ENCODE measurements around the gene NEK8. TPM values are rescaled to one million over a fixed set of nuclear protein-coding genes. Genes with fewer than 3 reads are reported as not detected.

The NEK8 gene
- total RNA-seq, 2 experiments from 2014 or later: 14.0 to 17.0 TPM

GRCh38 chr17:28756049-28756804 is 27.6 kb downstream of the NEK8 start:
- TF ChIP-seq EZH2phosphoT487 (IDR thresholded peaks at IDR 0.05; ENCODE audit: borderline replicate concordance, low read depth, low read length) (no peak), CTCF (conservative IDR thresholded peaks at IDR 0.05; ENCODE audit: low read length) (no peak)
- Histone ChIP-seq H3K4me1 (ENCODE audit: insufficient read depth, low read length, poor library complexity, severe bottlenecking) (no peaks in the 10 kb centered on the region), H3K27ac (ENCODE audit: low read depth, low read length, poor library complexity, severe bottlenecking) (no peak overlapping the region), H3K9me3 (ENCODE audit: low read length) (no peaks in the 10 kb centered on the region), H3K79me2 (ENCODE audit: insufficient read depth, low read depth, low read length) (no peaks in the 10 kb centered on the region), H3K4me2 (ENCODE audit: low read length) (no peak overlapping the region), H3K9me2 (ENCODE audit: insufficient read depth, low read length) (no peaks in the 10 kb centered on the region), H2AFZ (ENCODE audit: low read length) (no peak overlapping the region), H3K36me3 (ENCODE audit: insufficient read depth, low read length) (peaks cover 36% of the 10 kb centered on the region), H3K4me3 (ENCODE audit: low read depth, low read length, poor library complexity, severe bottlenecking) (no peak overlapping the region), H4K20me1 (ENCODE audit: insufficient read depth, low read length) (no peaks in the 10 kb centered on the region)
- intact Hi-C loops (cut with micrococcal nuclease; ENCODE audit: unreplicated experiment): no loop called here
- POLR2A ChIA-PET: interaction anchor here (2.2 kb wide), 1 partner anchor 29 kb away, joined by 6 read pairs; no protein-coding TSS in a partner anchor
- CTCF ChIA-PET (ENCODE audit: unreplicated experiment): interaction anchor here (0.6 kb wide), 1 partner anchor 11 kb away, joined by 6 read pairs; no protein-coding TSS in a partner anchor
- no TSS peak for BruUV-seq (replicated peaks)
- DNase-seq (ENCODE audit: low spot score): no peak

GRCh38 chr17:28758411-28759121 is 30.0 kb downstream of the NEK8 start:
- H3K9me3 ChIP-seq (ENCODE audit: low read length): no peaks in the 10 kb centered on the region
- no peaks in the 10 kb centered on the region for H3K79me2 ChIP-seq (ENCODE audit: insufficient read depth, low read depth, low read length)
- no peaks in the 10 kb centered on the region for H4K20me1 ChIP-seq (ENCODE audit: insufficient read depth, low read length)
- H3K4me3 ChIP-seq (ENCODE audit: low read depth, low read length, poor library complexity, severe bottlenecking): no peak overlapping the region
- TF ChIP-seq CTCF (conservative IDR thresholded peaks at IDR 0.05; ENCODE audit: low read length) (no peak), EZH2phosphoT487 (IDR thresholded peaks at IDR 0.05; ENCODE audit: borderline replicate concordance, low read depth, low read length) (no peak)
- no peaks in the 10 kb centered on the region for H3K9me2 ChIP-seq (ENCODE audit: insufficient read depth, low read length)
- intact Hi-C loops (cut with micrococcal nuclease; ENCODE audit: unreplicated experiment): no loop called here
- H3K4me2 ChIP-seq (ENCODE audit: low read length): no peak overlapping the region
- peaks cover 27% of the 10 kb centered on the region for H3K36me3 ChIP-seq (ENCODE audit: insufficient read depth, low read length)
- DNase-seq (ENCODE audit: low spot score): no peak
- H3K27ac ChIP-seq (ENCODE audit: low read depth, low read length, poor library complexity, severe bottlenecking): no peak overlapping the region
- ChIA-PET CTCF (ENCODE audit: unreplicated experiment) (no interaction called here), POLR2A (interaction anchor here (0.6 to 2.2 kb wide), 2 partner anchors 11 to 31 kb away, joined by 6 to 9 read pairs; no protein-coding TSS in a partner anchor)
- H3K4me1 ChIP-seq (ENCODE audit: insufficient read depth, low read length, poor library complexity, severe bottlenecking): no peaks in the 10 kb centered on the region
- H2AFZ ChIP-seq (ENCODE audit: low read length): no peak overlapping the region
- BruUV-seq (replicated peaks): no TSS peak
